B cell (primary cell): Measurements from ENCODE around the gene APH1B.

Experiments
- EZH2 ChIP-seq: IDR thresholded peaks from 2 replicates; pipeline ENCODE4 v1.6.1; 2012; ENCODE audit warnings: borderline replicate concordance, low read depth, mild to moderate bottlenecking, moderate library complexity, low read length; ENCODE audit not compliant: insufficient read depth, poor library complexity, severe bottlenecking
- TF ChIP-seq, protein P1 (sequence below): fragments of 200-600 bp; IDR thresholded peaks from one replicate; pipeline ENCODE4 v1.8.0; 2022; ENCODE audit warnings: antibody characterized with exemption, mild to moderate bottlenecking

DNA sequence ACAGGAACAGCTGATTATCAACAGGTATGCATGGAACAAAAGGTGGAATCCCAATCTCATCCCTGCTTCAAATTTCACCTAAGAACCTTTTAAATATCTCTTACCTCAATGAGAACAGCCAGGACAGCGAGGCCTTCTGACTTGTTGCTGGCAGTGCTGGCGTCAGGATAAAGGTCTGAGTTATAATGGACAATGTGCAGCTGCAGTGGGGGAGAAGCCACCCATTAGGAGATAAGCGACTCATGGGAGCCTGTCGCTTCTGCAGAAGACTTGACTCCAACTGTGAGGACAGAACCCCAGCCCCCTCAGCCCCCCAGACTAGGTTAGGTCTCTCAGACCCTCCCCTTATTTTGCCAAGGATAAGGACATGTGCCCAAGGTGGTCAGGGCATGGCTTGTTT lies 64.5 kb downstream of the APH1B start:
- TF ChIP-seq EZH2 = no peak
- TF ChIP-seq, protein P1, sequence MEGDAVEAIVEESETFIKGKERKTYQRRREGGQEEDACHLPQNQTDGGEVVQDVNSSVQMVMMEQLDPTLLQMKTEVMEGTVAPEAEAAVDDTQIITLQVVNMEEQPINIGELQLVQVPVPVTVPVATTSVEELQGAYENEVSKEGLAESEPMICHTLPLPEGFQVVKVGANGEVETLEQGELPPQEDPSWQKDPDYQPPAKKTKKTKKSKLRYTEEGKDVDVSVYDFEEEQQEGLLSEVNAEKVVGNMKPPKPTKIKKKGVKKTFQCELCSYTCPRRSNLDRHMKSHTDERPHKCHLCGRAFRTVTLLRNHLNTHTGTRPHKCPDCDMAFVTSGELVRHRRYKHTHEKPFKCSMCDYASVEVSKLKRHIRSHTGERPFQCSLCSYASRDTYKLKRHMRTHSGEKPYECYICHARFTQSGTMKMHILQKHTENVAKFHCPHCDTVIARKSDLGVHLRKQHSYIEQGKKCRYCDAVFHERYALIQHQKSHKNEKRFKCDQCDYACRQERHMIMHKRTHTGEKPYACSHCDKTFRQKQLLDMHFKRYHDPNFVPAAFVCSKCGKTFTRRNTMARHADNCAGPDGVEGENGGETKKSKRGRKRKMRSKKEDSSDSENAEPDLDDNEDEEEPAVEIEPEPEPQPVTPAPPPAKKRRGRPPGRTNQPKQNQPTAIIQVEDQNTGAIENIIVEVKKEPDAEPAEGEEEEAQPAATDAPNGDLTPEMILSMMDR = no peak
